Measurements from ENCODE around the gene SH3BP4. TPM values are rescaled to one million over a fixed set of nuclear protein-coding genes. Genes with fewer than 3 reads are reported as not detected.

Gene SH3BP4
- total and polyA plus RNA-seq, 10 of the 15 experiments (the other 5 are each of a cell fraction or from before 2014, with no cell fraction given), result 0.03 to 0.36 TPM; not detected in 8

DNA sequence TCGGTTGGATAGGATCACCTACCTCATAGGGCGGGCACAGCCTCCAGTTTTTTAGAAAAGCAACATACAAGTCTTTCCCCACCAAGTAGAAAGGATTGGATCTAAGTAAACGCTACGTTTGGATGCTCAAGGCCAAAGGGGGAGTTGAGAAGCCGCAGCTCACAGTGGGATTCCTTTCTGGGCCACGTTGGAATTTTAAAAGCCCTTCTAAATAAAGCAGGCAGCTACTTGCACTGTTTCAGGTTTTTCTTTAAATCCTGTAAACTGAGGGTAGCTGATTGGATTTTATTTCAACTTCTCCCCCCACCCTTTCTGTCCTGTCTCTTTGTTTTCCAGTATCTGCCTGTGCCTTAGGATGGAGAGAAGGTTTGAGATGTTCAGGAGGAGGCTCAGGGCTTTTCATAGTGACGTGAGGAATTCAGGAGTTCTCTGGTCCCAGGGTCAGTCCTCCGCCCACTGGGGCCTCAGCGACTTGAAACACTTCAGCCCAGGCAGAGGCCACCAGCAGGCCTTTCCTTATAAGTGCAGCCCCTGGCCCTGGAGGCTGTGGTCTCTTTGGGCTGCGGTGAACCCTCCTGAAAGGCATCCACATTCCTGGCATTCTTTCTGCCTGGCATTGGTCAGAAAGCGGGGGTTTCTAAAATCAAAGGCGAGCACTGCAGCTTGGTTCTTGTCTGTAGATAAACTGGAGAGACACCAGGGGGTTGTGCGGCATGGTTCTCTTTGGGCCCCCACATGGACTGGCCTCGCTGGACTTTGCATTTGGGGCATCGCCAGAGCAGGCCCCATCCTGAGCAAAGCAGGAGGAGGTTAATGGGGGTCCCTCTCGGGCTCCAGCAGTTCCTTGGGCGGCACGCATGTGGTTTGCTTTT is 44.5 kb downstream of the SH3BP4 start (continued):
- TF ChIP-seq, protein P1, sequence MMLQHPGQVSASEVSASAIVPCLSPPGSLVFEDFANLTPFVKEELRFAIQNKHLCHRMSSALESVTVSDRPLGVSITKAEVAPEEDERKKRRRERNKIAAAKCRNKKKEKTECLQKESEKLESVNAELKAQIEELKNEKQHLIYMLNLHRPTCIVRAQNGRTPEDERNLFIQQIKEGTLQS (IDR thresholded peaks at IDR 0.05; ENCODE audit: borderline replicate concordance, extremely low read depth, low read depth, low read length), result no peak
- no peak for TF ChIP-seq NKRF (conservative IDR thresholded peaks at IDR 0.05)

DNA sequence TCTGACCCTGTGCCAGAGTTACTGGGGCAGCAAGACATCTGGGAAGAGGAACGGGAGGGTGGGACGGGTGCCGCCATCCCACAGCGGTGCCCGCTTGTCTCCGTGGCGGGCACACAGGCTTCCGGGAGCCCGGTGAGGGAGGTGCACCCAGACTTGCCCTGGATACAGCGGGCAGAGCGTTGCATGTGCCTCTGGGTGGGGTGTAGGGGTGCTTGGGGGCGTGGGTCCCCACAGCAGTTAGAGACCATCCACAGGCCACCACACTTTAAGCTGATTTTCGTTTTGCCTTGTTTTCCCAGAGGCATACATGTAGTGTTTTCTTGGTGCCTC is 45.1 kb downstream of the SH3BP4 start:
- ChIA-PET POLR2A (no interaction called here), CTCF (no interaction called here), SMC1A (ENCODE audit: uncharacterized antibody, unreplicated experiment) (no interaction called here), RAD21 (ENCODE audit: unreplicated experiment) (no interaction called here)
- H4K20me1 ChIP-seq (ENCODE audit: control insufficient read depth, insufficient read depth), result no peaks in the 10 kb centered on the region
- H3K4me2 ChIP-seq (ENCODE audit: control insufficient read depth, insufficient read depth), result no peak overlapping the region
- FAIRE-seq (no peak), DNase-seq (ENCODE audit: low read depth, low spot score) (no peak), ATAC-seq (no peak)
- intact Hi-C loops (cut with micrococcal nuclease; ENCODE audit: unreplicated experiment), result no loop called here
- H3K9ac ChIP-seq (ENCODE audit: control insufficient read depth, insufficient read depth, low read length), result no peak overlapping the region
- H3K27me3 ChIP-seq (replicated peaks in 1 of 2; ENCODE audit: control insufficient read depth in 2 of 2, insufficient read depth in 2 of 2, low read length in 1 of 2), result no peaks in the 10 kb centered on the region
- H2AFZ ChIP-seq (ENCODE audit: control insufficient read depth, low read depth, low read length), result no peak overlapping the region
- H3K79me2 ChIP-seq (ENCODE audit: control insufficient read depth, insufficient read depth, low read length), result no peaks in the 10 kb centered on the region
- no peak overlapping the region for H3K27ac ChIP-seq (ENCODE audit: control insufficient read depth, insufficient read depth)
- WGBS (ENCODE audit: insufficient coverage, insufficient replicate concordance, low lambda C conversion rate, missing lambda C conversion rate), result 48% methylated on average over 13 of the region's 13 CpGs
- no peak overlapping the region for H3K4me3 ChIP-seq
- no peaks in the 10 kb centered on the region for H3K4me1 ChIP-seq (ENCODE audit: control insufficient read depth, insufficient read depth, low read length)
- H3K9me3 ChIP-seq (replicated peaks; ENCODE audit: control insufficient read depth, insufficient read depth, low read length), result no peaks in the 10 kb centered on the region; the same call in 2 of the 3 replicates
- no TSS peak for BruUV-seq (replicated peaks)
- no peaks in the 10 kb centered on the region for H3K36me3 ChIP-seq (ENCODE audit: control insufficient read depth in 2 of 2, insufficient read depth in 2 of 2, low read length in 1 of 2)
- in situ Hi-C loops (cut with MboI), result no loop called here
- TF ChIP-seq EED (IDR thresholded peaks at IDR 0.05; ENCODE audit: low read depth), result no peak
- no peak for TF ChIP-seq REST (IDR thresholded peaks at IDR 0.05; ENCODE audit: low read depth, low read length)
- TF ChIP-seq, protein P2, sequence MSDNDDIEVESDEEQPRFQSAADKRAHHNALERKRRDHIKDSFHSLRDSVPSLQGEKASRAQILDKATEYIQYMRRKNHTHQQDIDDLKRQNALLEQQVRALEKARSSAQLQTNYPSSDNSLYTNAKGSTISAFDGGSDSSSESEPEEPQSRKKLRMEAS (IDR thresholded peaks at IDR 0.05; ENCODE audit: low read depth, low read length), result no peak
- TF ChIP-seq, protein P3, sequence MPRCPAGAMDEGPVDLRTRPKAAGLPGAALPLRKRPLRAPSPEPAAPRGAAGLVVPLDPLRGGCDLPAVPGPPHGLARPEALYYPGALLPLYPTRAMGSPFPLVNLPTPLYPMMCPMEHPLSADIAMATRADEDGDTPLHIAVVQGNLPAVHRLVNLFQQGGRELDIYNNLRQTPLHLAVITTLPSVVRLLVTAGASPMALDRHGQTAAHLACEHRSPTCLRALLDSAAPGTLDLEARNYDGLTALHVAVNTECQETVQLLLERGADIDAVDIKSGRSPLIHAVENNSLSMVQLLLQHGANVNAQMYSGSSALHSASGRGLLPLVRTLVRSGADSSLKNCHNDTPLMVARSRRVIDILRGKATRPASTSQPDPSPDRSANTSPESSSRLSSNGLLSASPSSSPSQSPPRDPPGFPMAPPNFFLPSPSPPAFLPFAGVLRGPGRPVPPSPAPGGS (IDR thresholded peaks at IDR 0.05; ENCODE audit: borderline replicate concordance, insufficient read depth, low read depth, low read length, poor library complexity, severe bottlenecking), result no peak
- TF ChIP-seq BRCA1 (IDR thresholded peaks at IDR 0.05; ENCODE audit: low read depth, low read length), result no peak
- no peak for TF ChIP-seq ASH2L (IDR thresholded peaks at IDR 0.05; ENCODE audit: borderline replicate concordance, low read depth)
- no peak for TF ChIP-seq WRNIP1 (IDR thresholded peaks at IDR 0.05; ENCODE audit: borderline replicate concordance, low read depth, low read length)
- TF ChIP-seq NR2F1 (conservative IDR thresholded peaks at IDR 0.05), result no peak
- TF ChIP-seq RFX5 (IDR thresholded peaks at IDR 0.05; ENCODE audit: low read depth, low read length), result no peak
- no peak for TF ChIP-seq CBX5 (IDR thresholded peaks at IDR 0.05; ENCODE audit: low read depth)

All from GM12878 (cell line).